GM12801 (cell line): Measurements from ENCODE around the gene SELENOP.

Experiments
- CTCF ChIP-seq: IDR thresholded peaks from one replicate; pipeline ENCODE4 v1.5.1; 2011; ENCODE audit warnings: control low read depth; ENCODE audit not compliant: insufficient read length; ENCODE audit errors: extremely low read depth

Gene SELENOP

GRCh38 chr5:42811591-42812446 is at the start of gene SELENOP:
TSS of gene SELENOP (minus strand) at chr5:42811892. CDS start at chr5:42808353, 3,539 bp downstream.
- TF ChIP-seq CTCF, result no peak

- no peak for TF ChIP-seq CTCF
These were observed 47.0 kb upstream of the SELENOP start for GRCh38 chr5:42858687-42859086.

GRCh38 chr5:42858031-42858643 is 46.4 kb upstream of the SELENOP start:
- TF ChIP-seq CTCF, result no peak

- TF ChIP-seq CTCF, result no peak
These were observed 44.1 kb upstream of the SELENOP start for GRCh38 chr5:42855811-42856210.

- TF ChIP-seq CTCF, result no peak
These were observed 43.7 kb upstream of the SELENOP start for GRCh38 chr5:42855386-42855785.

- no peak for TF ChIP-seq CTCF
These were observed 43.1 kb upstream of the SELENOP start for GRCh38 chr5:42854795-42855194.

- no peak for TF ChIP-seq CTCF
These were observed 41.1 kb upstream of the SELENOP start for GRCh38 chr5:42852826-42853225.
